HepG2 (cell line): Measurements from ENCODE around the gene PPM1M. TPM values are rescaled to one million over a fixed set of nuclear protein-coding genes. Genes with fewer than 3 reads are reported as not detected.

Source experiments
- ATAC-seq: fragments of 200-7000 bp; cut with Tn5 transposase; 3 replicates; pipeline ENCODE4 v1.9.1; 2020; ENCODE audit warnings: mild to moderate bottlenecking, moderate library complexity
- BruUV-seq: library from RNA; stranded (reverse); fragments of 400-500 nt; replicated peaks from 2 replicates; lab custom pipeline; 2021; lab: Mats Ljungman, UMichigan
- CTCF ChIA-PET: fragments of 300-600 bp; formaldehyde crosslinking; extraction: SDS; loops from one replicate; lab custom pipeline; 2021; ENCODE audit warnings: low total read pairs, inconsistent platforms, low intra/inter-chr PET ratio; lab: Yijun Ruan, JAX
- POLR2A ChIA-PET: fragments of 350-600 bp; sonication (Branson Sonifier 250); formaldehyde crosslinking; loops from one replicate; lab custom pipeline; 2020; ENCODE audit warnings: antibody characterized with exemption, inconsistent platforms; lab: Yijun Ruan, JAX
- DNase-seq: peaks from one replicate; pipeline ENCODE4 v3.0.0-alpha.2; 2015; ENCODE audit warnings: low spot score
- FAIRE-seq: peaks from 3 replicates; lab custom pipeline; 2011; peaks lifted over from hg19 to GRCh38; lab: Jason Lieb, UNC
- H2AFZ ChIP-seq: one replicate; pipeline ENCODE4 v1.6.1; 2011; ENCODE audit warnings: low read length, inconsistent platforms
- H3K27ac ChIP-seq: fragments of 300-600 bp; 3 replicates; pipeline ENCODE4 v1.8.0; 2011; ENCODE audit warnings: mixed run types, mild to moderate bottlenecking, mixed read lengths, low read length, inconsistent platforms; ENCODE audit not compliant: insufficient read depth; ENCODE audit errors: extremely low read length
- H3K27me3 ChIP-seq, 2 experiments: fragments of 200-600 bp in 1 of 2; 2 replicates in 1 of 2; 3 replicates in 1 of 2; pipeline versions ENCODE4 v1.6.0 to v1.8.0; 2011; ENCODE audit warnings: low read length in 2 of 2, mild to moderate bottlenecking in 2 of 2, moderate library complexity in 2 of 2, inconsistent platforms in 1 of 2; ENCODE audit not compliant: insufficient read depth in 2 of 2, control insufficient read depth in 1 of 2
- H3K36me3 ChIP-seq, 2 experiments: fragments of 200-600 bp in 1 of 2; replicated peaks in 1 of 2; 2 replicates in 1 of 2; 3 replicates in 1 of 2; pipeline versions ENCODE4 v1.5.1 to v1.8.0; 2011; ENCODE audit warnings: low read length in 2 of 2, inconsistent platforms in 1 of 2; ENCODE audit not compliant: insufficient read depth in 2 of 2, control insufficient read depth in 1 of 2
- H3K4me1 ChIP-seq: 2 replicates; pipeline ENCODE4 v1.5.1; 2012; ENCODE audit warnings: low read length, inconsistent platforms; ENCODE audit not compliant: insufficient read depth
- H3K4me2 ChIP-seq: 2 replicates; pipeline ENCODE4 v1.6.0; 2011; ENCODE audit warnings: low read depth, low read length, inconsistent platforms
- H3K4me3 ChIP-seq, 3 experiments: fragments of 200-600 bp in 1 of 3; sonication (generic), shearing (Covaris generic) in 1 of 3; replicated peaks in 1 of 3; 2 replicates each; pipeline ENCODE4 v1.5.1; 2011 to 2016; ENCODE audit warnings: low read length in 3 of 3, inconsistent platforms in 2 of 3, low read depth in 2 of 3, mild to moderate bottlenecking in 2 of 3, control low read depth in 1 of 3, mixed read lengths in 1 of 3; ENCODE audit not compliant: insufficient read depth in 1 of 3
- H3K79me2 ChIP-seq: one replicate; pipeline ENCODE4 v1.6.1; 2011; ENCODE audit warnings: low read length, inconsistent platforms; ENCODE audit not compliant: insufficient read depth
- H3K9ac ChIP-seq: 2 replicates; pipeline ENCODE4 v1.6.0; 2011; ENCODE audit warnings: mild to moderate bottlenecking, low read depth, low read length, inconsistent platforms; ENCODE audit not compliant: insufficient read depth
- H3K9me3 ChIP-seq: 2 replicates; pipeline ENCODE4 v1.5.1; 2012; ENCODE audit warnings: mild to moderate bottlenecking, low read length
- H4K20me1 ChIP-seq: 2 replicates; pipeline ENCODE4 v1.6.0; 2011; ENCODE audit warnings: inconsistent platforms, mild to moderate bottlenecking, low read length, moderate library complexity; ENCODE audit not compliant: insufficient read depth
- ARID4A ChIP-seq: sonication (generic); formaldehyde crosslinking; IDR thresholded peaks from 2 replicates; pipeline ENCODE4 v1.5.0; 2020; ENCODE audit warnings: mild to moderate bottlenecking, missing genetic modification reagents, borderline replicate concordance
- ATF5 ChIP-seq: sonication (generic); formaldehyde crosslinking; IDR thresholded peaks from 2 replicates; pipeline ENCODE4 v1.4.0; 2020; ENCODE audit warnings: mild to moderate bottlenecking, low read depth, missing genetic modification reagents
- CBX1 ChIP-seq: IDR thresholded peaks from one replicate; pipeline ENCODE4 v1.6.1; 2016; ENCODE audit warnings: antibody characterized with exemption, low read depth
- CEBPB ChIP-seq: IDR thresholded peaks from 2 replicates; pipeline ENCODE4 v1.6.1; 2011; ENCODE audit warnings: low read depth, low read length, improper control_type of control experiment, borderline replicate concordance
- DBP ChIP-seq: sonication (generic); formaldehyde crosslinking; IDR thresholded peaks from 2 replicates; pipeline ENCODE4 v1.4.0; 2020; ENCODE audit warnings: missing genetic modification reagents; ENCODE audit errors: not compliant biosample characterization
- ISL2 ChIP-seq: sonication (generic); formaldehyde crosslinking; IDR thresholded peaks from 2 replicates; pipeline ENCODE4 v1.5.0; 2020; ENCODE audit warnings: missing genetic modification reagents
- NFE2L2 ChIP-seq: fragments of 150-350 bp; IDR thresholded peaks from 2 replicates; pipeline ENCODE4 v1.6.1; 2014; ENCODE audit warnings: low read length
- NFIC ChIP-seq: IDR thresholded peaks from 2 replicates; pipeline ENCODE4 v1.6.1; 2012; ENCODE audit warnings: mild to moderate bottlenecking, low read length, inconsistent platforms
- PAXIP1 ChIP-seq: sonication (generic); formaldehyde crosslinking; conservative IDR thresholded peaks from 2 replicates; pipeline ENCODE4 v1.4.0; 2020; ENCODE audit warnings: mild to moderate bottlenecking, missing genetic modification reagents, moderate library complexity
- POLR2A ChIP-seq, 2 experiments: IDR thresholded peaks; 2 replicates each; pipeline ENCODE4 v1.6.1; 2011; ENCODE audit warnings: low read depth in 2 of 2, low read length in 2 of 2, mild to moderate bottlenecking in 1 of 2, moderate library complexity in 1 of 2; ENCODE audit not compliant: insufficient read depth in 1 of 2
- SNAI1 ChIP-seq: sonication (generic); formaldehyde crosslinking; IDR thresholded peaks from 2 replicates; pipeline ENCODE4 v1.5.0; 2020; ENCODE audit warnings: mild to moderate bottlenecking, missing genetic modification reagents, borderline replicate concordance
- U2AF1 ChIP-seq: fragments of 200-400 bp; formaldehyde crosslinking; optimal IDR thresholded peaks from 2 replicates; pipeline ENCODE3; 2017; ENCODE audit warnings: mild to moderate bottlenecking, low read depth, low read length
- ZFP82 ChIP-seq: sonication (generic); formaldehyde crosslinking; IDR thresholded peaks from 2 replicates; pipeline ENCODE4 v1.5.1; 2020; ENCODE audit warnings: mild to moderate bottlenecking, missing genetic modification reagents, borderline replicate concordance
- ZNF570 ChIP-seq: sonication (generic); formaldehyde crosslinking; IDR thresholded peaks from 2 replicates; pipeline ENCODE4 v1.4.0; 2020; ENCODE audit warnings: mild to moderate bottlenecking, missing genetic modification reagents, borderline replicate concordance
- ZNF674 ChIP-seq: sonication (generic); formaldehyde crosslinking; IDR thresholded peaks from 2 replicates; pipeline ENCODE4 v1.5.0; 2020; ENCODE audit warnings: low read depth, mild to moderate bottlenecking, missing genetic modification reagents
- ZSCAN22 ChIP-seq: sonication (generic); formaldehyde crosslinking; IDR thresholded peaks from 2 replicates; pipeline ENCODE4 v1.4.0; 2020; ENCODE audit warnings: mild to moderate bottlenecking, missing genetic modification reagents
- ZZZ3 ChIP-seq: sonication (generic); formaldehyde crosslinking; IDR thresholded peaks from 2 replicates; pipeline ENCODE4 v1.4.0; 2020; ENCODE audit warnings: missing genetic modification reagents, mild to moderate bottlenecking, borderline replicate concordance
- whole genome bisulfite sequencing: methylation state at CpG from one replicate; pipeline ENCODE4 v1.1.6; 2017; ENCODE audit warnings: low lambda C conversion rate; 5-methylcytosine and 5-hydroxymethylcytosine counted together
- in situ Hi-C: cut with HindIII; loops from 2 replicates; pipeline ENCODE4 v1.10.0; 2017; ENCODE audit warnings: low pct_unique_long_range_greater_than_20kb; ENCODE audit not compliant: extremely low pct_ligation_motif_present
- intact Hi-C: fragments of 100-400 bp; cut with micrococcal nuclease; formaldehyde crosslinking; loops from one replicate; pipeline ENCODE4 v1.10.0; 2022; ENCODE audit not compliant: unreplicated experiment
- polyA plus RNA-seq, 8 experiments: library from polyadenylated mRNA; depleted of rRNA in 3 of 8; stranded (reverse) in 7 of 8; unstranded in 1 of 8; fragments of >200 nt; fragmentation: Illumina TruSeq in 4 of 8; extraction: Trizol in 4 of 8; gene quantifications; 2 replicates each; pipeline versions ENCODE4 v1.2.1 to v1.2.3, GENCODE V29; 2011 to 2016; ENCODE audit warnings: low read depth in 4 of 8, missing spikeins in 1 of 8, mixed read lengths in 1 of 8; ENCODE audit not compliant: insufficient read depth in 1 of 8
- total RNA-seq, 5 experiments: library from RNA; depleted of rRNA; stranded (reverse); fragments of >200 nt; fragmentation: Illumina TruSeq; extraction: Trizol; gene quantifications; 2 replicates each; pipeline ENCODE4 v1.2.3, GENCODE V29; 2016; ENCODE audit warnings: low read depth in 1 of 5

The PPM1M gene
- total and polyA plus RNA-seq, 2 of the 13 experiments (the other 11 are each of a cell fraction or from before 2014, with no cell fraction given): 2.5 to 5.9 TPM

GRCh38 chr3:52259448-52259847, 13.9 kb downstream of the PPM1M start:
- POLR2A ChIA-PET: no interaction called here
- ATAC-seq (no peak), FAIRE-seq (no peak), DNase-seq (no peak)
- Histone ChIP-seq H3K9me3 (no peaks in the 10 kb centered on the region), H3K4me1 (no peaks in the 10 kb centered on the region), H3K36me3 (peaks cover 43 to 96% of the 10 kb centered on the region in 2 experiments), H3K27me3 (no peaks in the 10 kb centered on the region), H3K4me3 (no peak overlapping the region), H3K4me2 (no peak overlapping the region), H3K27ac (no peak overlapping the region), H3K9ac (no peak overlapping the region), H2AFZ (no peak overlapping the region), H3K79me2 (no peaks in the 10 kb centered on the region), H4K20me1 (no peaks in the 10 kb centered on the region)
- in situ Hi-C loops (no loop called here), intact Hi-C loops (no loop called here)
- CTCF ChIA-PET: no interaction called here
- WGBS: 96% methylated on average over 4 of the region's 4 CpGs
- TF ChIP-seq ZFP82 (CRISPR knock-in tag): no peak
- TF ChIP-seq PAXIP1 (CRISPR knock-in tag): no peak
- TF ChIP-seq ISL2 (CRISPR knock-in tag): no peak
- TF ChIP-seq SNAI1: no peak
- no peak for TF ChIP-seq CBX1
- no peak for TF ChIP-seq ZNF570
- TF ChIP-seq NFIC: no peak
- TF ChIP-seq POLR2A (IDR thresholded peaks at IDR 0.05; ENCODE audit: insufficient read depth in 1 of 2, low read depth in 2 of 2, low read length in 2 of 2): no peak
- no peak for TF ChIP-seq DBP (CRISPR knock-in tag)
- no peak for TF ChIP-seq ATF5
- TF ChIP-seq CEBPB: no peak
- TF ChIP-seq U2AF1: no peak
- no peak for TF ChIP-seq ARID4A
- TF ChIP-seq NFE2L2: no peak
- no peak for TF ChIP-seq ZNF674 (CRISPR knock-in tag)
- no peak for TF ChIP-seq ZZZ3
- TF ChIP-seq ZSCAN22 (CRISPR knock-in tag): no peak
- no TSS peak for BruUV-seq
